ENCODE results near the gene SLC16A10.

DNA sequence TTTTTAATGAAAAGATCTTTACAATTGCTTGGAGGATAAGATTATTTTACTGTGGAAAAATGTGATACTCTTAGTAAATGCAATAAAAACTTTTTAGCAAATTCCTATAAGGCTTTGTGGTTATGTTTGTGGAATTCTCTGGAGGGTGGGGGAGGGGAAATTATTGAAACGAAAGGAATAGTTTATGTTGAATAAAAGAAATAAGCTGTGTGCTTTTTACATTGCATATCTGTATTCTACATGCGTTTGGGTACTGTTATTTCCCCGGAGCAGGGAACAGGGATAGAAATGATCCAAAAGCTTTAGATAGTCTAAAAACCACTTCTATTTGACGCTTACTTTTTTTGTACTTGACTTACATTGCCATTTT lies 143.8 kb downstream of the SLC16A10 start:
- TF ChIP-seq, protein P1, sequence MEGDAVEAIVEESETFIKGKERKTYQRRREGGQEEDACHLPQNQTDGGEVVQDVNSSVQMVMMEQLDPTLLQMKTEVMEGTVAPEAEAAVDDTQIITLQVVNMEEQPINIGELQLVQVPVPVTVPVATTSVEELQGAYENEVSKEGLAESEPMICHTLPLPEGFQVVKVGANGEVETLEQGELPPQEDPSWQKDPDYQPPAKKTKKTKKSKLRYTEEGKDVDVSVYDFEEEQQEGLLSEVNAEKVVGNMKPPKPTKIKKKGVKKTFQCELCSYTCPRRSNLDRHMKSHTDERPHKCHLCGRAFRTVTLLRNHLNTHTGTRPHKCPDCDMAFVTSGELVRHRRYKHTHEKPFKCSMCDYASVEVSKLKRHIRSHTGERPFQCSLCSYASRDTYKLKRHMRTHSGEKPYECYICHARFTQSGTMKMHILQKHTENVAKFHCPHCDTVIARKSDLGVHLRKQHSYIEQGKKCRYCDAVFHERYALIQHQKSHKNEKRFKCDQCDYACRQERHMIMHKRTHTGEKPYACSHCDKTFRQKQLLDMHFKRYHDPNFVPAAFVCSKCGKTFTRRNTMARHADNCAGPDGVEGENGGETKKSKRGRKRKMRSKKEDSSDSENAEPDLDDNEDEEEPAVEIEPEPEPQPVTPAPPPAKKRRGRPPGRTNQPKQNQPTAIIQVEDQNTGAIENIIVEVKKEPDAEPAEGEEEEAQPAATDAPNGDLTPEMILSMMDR (IDR thresholded peaks at IDR 0.05), result no peak
- TF ChIP-seq POLR2A (IDR thresholded peaks at IDR 0.05), result no peak

Data from thyroid gland (tissue), 4 donors.